Activated T-helper 2 cell treated with anti-CD3 and anti-CD28 coated beads, Interferon-gamma antibody, Interleukin-2, Interleukin-4, amounts not matched to agents 10 μg/mL and 5 μg/mL and 100 μg/mL, durations not matched to agents 14 hours and 24 hours and 36 hours (primary cell): Measurements from ENCODE around the gene ART3. TPM values are rescaled to one million over a fixed set of nuclear protein-coding genes. Genes with fewer than 3 reads are reported as not detected.

Experiments used
- total RNA-seq: library from RNA; stranded (reverse); gene quantifications from 2 replicates; pipeline ENCODE4 v1.2.3, GENCODE V29; 2022

Gene ART3
- total RNA-seq, 1 donor from 2014 or later: not detected

Other genes starting within 250 kb of the ART3 start
- gene PPEF2, start 172.3 kb upstream of the ART3 start, total RNA-seq: 0.11 TPM in 1 of 2 replicates, not detected in the other
- 30.8 and 33.9 TPM in 2 replicates for gene NAAA, start 133.7 kb upstream of the ART3 start, total RNA-seq
- gene SDAD1, start 83.8 kb upstream of the ART3 start, total RNA-seq: 51.9 and 54.6 TPM in 2 replicates
- 0.09 and 0.11 TPM in 2 replicates for gene CXCL9, start 67.2 kb upstream of the ART3 start, total RNA-seq
- 1.3 and 1.4 TPM in 2 replicates for gene CXCL10, start 51.2 kb upstream of the ART3 start, total RNA-seq
- gene CXCL11, start 38.6 kb upstream of the ART3 start, total RNA-seq: not detected in 2 replicates
- gene NUP54, start 73.7 kb downstream of the ART3 start, total RNA-seq: 74.7 and 75.6 TPM in 2 replicates
- 1.3 and 1.9 TPM in 2 replicates for gene SCARB2, start 139.1 kb downstream of the ART3 start, total RNA-seq
- gene FAM47E, start 177.0 kb downstream of the ART3 start, total RNA-seq: not detected in 2 replicates
- gene STBD1, start 232.0 kb downstream of the ART3 start, total RNA-seq: 0.09 TPM in 2 replicates